ENCODE results near the gene SLC25A13. TPM values are rescaled to one million over a fixed set of nuclear protein-coding genes. Genes with fewer than 3 reads are reported as not detected.

Gene SLC25A13
- total RNA-seq, 2 donors from 2014 or later: 94.3 to 114 TPM

- Histone ChIP-seq H3K36me3 (ENCODE audit: control insufficient read depth, insufficient read depth, low read length) (peaks cover 8% of the 10 kb centered on the region), H3K9ac (ENCODE audit: extremely low read depth, low read length, poor library complexity, severe bottlenecking) (no peak overlapping the region), H3K4me3 (ENCODE audit: low read length) (no peak overlapping the region), H3K27me3 (ENCODE audit: control insufficient read depth, insufficient read depth, low read length, poor library complexity, severe bottlenecking) (no peaks in the 10 kb centered on the region), H3K9me3 (ENCODE audit: control insufficient read depth, low read length) (peaks cover 10% of the 10 kb centered on the region), H3K27ac (ENCODE audit: low read depth, low read length) (no peak overlapping the region), H3K4me1 (ENCODE audit: control insufficient read depth, insufficient read depth, low read length) (peaks cover 6% of the 10 kb centered on the region)
- Mint-ChIP-seq H3K4me1 (peaks cover 22% of the 10 kb centered on the region), H3K27me3 (ENCODE audit: insufficient read depth) (no peaks in the 10 kb centered on the region), H3K4me3 (no peak overlapping the region), H3K36me3 (ENCODE audit: low read depth) (peaks cover 33% of the 10 kb centered on the region), H3K27ac (no peak overlapping the region), H3K9me3 (peaks cover 4% of the 10 kb centered on the region)
- no peak for DNase-seq
- no peak for TF ChIP-seq CTCF (conservative IDR thresholded peaks at IDR 0.05)
- 93 to 95% methylated on average over 2 of the region's 2 CpGs for WGBS, 2 experiments (ENCODE audit: insufficient coverage in 1 of 2, insufficient read length in 1 of 2)
These were observed 109.4 kb downstream of the SLC25A13 start for GRCh38 chr7:96212474-96212873.

- Histone ChIP-seq H3K27me3 (ENCODE audit: control insufficient read depth, insufficient read depth, low read length, poor library complexity, severe bottlenecking) (no peaks in the 10 kb centered on the region), H3K9ac (ENCODE audit: extremely low read depth, low read length, poor library complexity, severe bottlenecking) (no peak overlapping the region), H3K9me3 (ENCODE audit: control insufficient read depth, low read length) (peaks cover 8% of the 10 kb centered on the region), H3K4me3 (ENCODE audit: low read length) (no peak overlapping the region), H3K36me3 (ENCODE audit: control insufficient read depth, insufficient read depth, low read length) (peaks cover 11% of the 10 kb centered on the region), H3K4me1 (ENCODE audit: control insufficient read depth, insufficient read depth, low read length) (peaks cover 6% of the 10 kb centered on the region), H3K27ac (ENCODE audit: low read depth, low read length) (no peak overlapping the region)
- peaks cover 32% of the 10 kb centered on the region for H3K36me3 Mint-ChIP-seq (ENCODE audit: low read depth)
- H3K27me3 Mint-ChIP-seq (ENCODE audit: insufficient read depth): no peaks in the 10 kb centered on the region
- H3K9me3 Mint-ChIP-seq: peaks cover 4% of the 10 kb centered on the region
- H3K27ac Mint-ChIP-seq: no peak overlapping the region
- TF ChIP-seq CTCF (conservative IDR thresholded peaks at IDR 0.05): no peak
- H3K4me1 Mint-ChIP-seq: peaks cover 22% of the 10 kb centered on the region
- H3K4me3 Mint-ChIP-seq: no peak overlapping the region
- no peak for DNase-seq
These were observed 109.9 kb downstream of the SLC25A13 start for GRCh38 chr7:96211954-96212353.

GRCh38 chr7:96205665-96206064 is 116.2 kb downstream of the SLC25A13 start:
- H3K4me1 ChIP-seq (ENCODE audit: control insufficient read depth, insufficient read depth, low read length): no peaks in the 10 kb centered on the region
- 92 to 94% methylated on average over 2 of the region's 2 CpGs for WGBS, 2 experiments (ENCODE audit: insufficient coverage in 1 of 2, insufficient read length in 1 of 2)
- TF ChIP-seq CTCF (conservative IDR thresholded peaks at IDR 0.05): no peak
- no peak overlapping the region for H3K27ac Mint-ChIP-seq
- no peak overlapping the region for H3K9ac ChIP-seq (ENCODE audit: extremely low read depth, low read length, poor library complexity, severe bottlenecking)
- DNase-seq: no peak
- H3K4me3 Mint-ChIP-seq: no peak overlapping the region
- H3K36me3 Mint-ChIP-seq (ENCODE audit: low read depth): peaks cover 22% of the 10 kb centered on the region
- no peak overlapping the region for H3K27ac ChIP-seq (ENCODE audit: low read depth, low read length)
- no peak overlapping the region for H3K4me3 ChIP-seq (ENCODE audit: low read length)
- H3K4me1 Mint-ChIP-seq: peaks cover 12% of the 10 kb centered on the region
- peaks cover 27% of the 10 kb centered on the region for H3K36me3 ChIP-seq (ENCODE audit: control insufficient read depth, insufficient read depth, low read length)
- H3K9me3 ChIP-seq (ENCODE audit: control insufficient read depth, low read length): no peaks in the 10 kb centered on the region
- H3K27me3 Mint-ChIP-seq (ENCODE audit: insufficient read depth): no peaks in the 10 kb centered on the region
- H3K9me3 Mint-ChIP-seq: no peaks in the 10 kb centered on the region
- H3K27me3 ChIP-seq (ENCODE audit: control insufficient read depth, insufficient read depth, low read length, poor library complexity, severe bottlenecking): no peaks in the 10 kb centered on the region

All from endodermal cell (in vitro differentiated cells).